Measurements from ENCODE around the gene NPC1.

Gene NPC1

GRCh38 chr18:23524213-23524707, 62.0 kb downstream of the NPC1 start:
- Histone ChIP-seq H3K36me3 (replicated peaks in 1 of 2; ENCODE audit: control insufficient read depth in 2 of 2, insufficient read depth in 2 of 2, low read length in 2 of 2) (peaks cover 44 to 93% of the 10 kb centered on the region in 2 donors), H4K91ac (ENCODE audit: low read depth, low read length, poor library complexity) (no peak overlapping the region), H3K9ac (ENCODE audit: low read depth, low read length, poor library complexity) (no peak overlapping the region), H3K27me3 (ENCODE audit: control insufficient read depth in 3 of 3, insufficient read depth in 3 of 3, low read depth in 1 of 3, low read length in 3 of 3) (peaks cover 0 to 2% (median 0%) of the 10 kb centered on the region in 3 experiments), H2BK12ac (ENCODE audit: low read length) (no peak overlapping the region), H3K79me1 (ENCODE audit: low read depth, low read length) (peaks cover 1% of the 10 kb centered on the region), H3K9me3 (replicated peaks in 1 of 2; ENCODE audit: control insufficient read depth in 2 of 2, insufficient read depth in 1 of 2, low read depth in 1 of 2, low read length in 2 of 2) (no peaks in the 10 kb centered on the region), H3K14ac (ENCODE audit: low read length) (no peak overlapping the region), H2AFZ (ENCODE audit: low read length) (no peak overlapping the region), H3K4ac (ENCODE audit: low read length) (no peak overlapping the region), H3K4me2 (ENCODE audit: insufficient read depth, low read length, poor library complexity, severe bottlenecking) (no peak overlapping the region), H4K8ac (ENCODE audit: low read depth, low read length) (peak overlapping the region; percentile 74), H2AK5ac (ENCODE audit: low read depth, low read length) (no peak overlapping the region), H2BK15ac (ENCODE audit: low read length) (no peak overlapping the region), H2BK120ac (ENCODE audit: low read depth, low read length) (no peak overlapping the region), H3K4me3 (ENCODE audit: low read length in 2 of 2) (no peak overlapping the region), H3K4me1 (ENCODE audit: control insufficient read depth in 2 of 2, insufficient read depth in 1 of 2, low read depth in 1 of 2, low read length in 2 of 2) (peaks cover 0 to 7% of the 10 kb centered on the region in 2 donors), H2BK5ac (ENCODE audit: low read length) (no peak overlapping the region), H3K27ac (replicated peaks; ENCODE audit: low read length) (peak overlapping the region; percentile 20), H3K23ac (ENCODE audit: low read depth, low read length, poor library complexity) (peak overlapping the region; percentile 39), H3K18ac (ENCODE audit: low read length) (peak overlapping the region; percentile 36)
- no peak for DNase-seq (ENCODE audit: low spot score)
- WGBS, 2 donors (ENCODE audit: extremely low coverage in 2 of 2, insufficient read length in 2 of 2, insufficient replicate concordance in 1 of 2): no CpG with 5 or more reads among the region's 14 CpGs

DNA sequence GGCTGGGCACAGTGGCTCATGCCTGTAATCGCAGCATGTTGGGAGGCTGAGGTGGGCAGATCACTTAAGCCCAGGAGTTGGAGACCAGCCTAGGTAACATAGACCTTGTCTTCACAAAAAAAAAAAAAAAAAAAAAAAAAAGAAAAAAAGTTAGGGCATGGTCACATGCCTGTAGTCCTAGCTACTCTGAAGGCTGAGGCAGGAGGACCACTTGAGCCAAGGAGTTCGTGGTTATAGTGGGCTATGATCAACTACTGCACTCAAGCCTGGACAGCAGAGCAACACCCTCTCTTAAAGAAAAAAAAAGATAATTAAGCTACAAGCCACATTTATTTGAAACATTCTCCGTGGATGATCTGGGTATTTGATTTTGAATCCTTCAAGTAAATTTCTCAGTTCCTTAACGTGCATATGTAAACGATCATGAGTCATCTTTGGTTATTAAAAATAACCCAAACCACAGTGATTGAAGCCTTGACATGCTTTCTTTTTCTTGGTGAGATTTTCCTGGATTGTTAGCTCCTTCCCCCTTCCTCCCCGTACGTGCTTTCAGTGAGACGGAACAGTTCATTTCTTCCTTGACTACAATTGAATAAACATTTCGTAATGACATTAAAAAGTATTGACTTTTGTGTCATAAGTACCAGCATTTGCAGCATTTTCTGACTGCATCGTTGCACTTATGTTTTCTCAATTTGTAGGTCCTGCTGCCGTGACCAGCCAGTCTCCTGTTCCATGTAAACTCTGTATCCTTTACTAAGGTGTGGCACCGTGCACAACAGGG, 62.7 kb downstream of the NPC1 start:
- Histone ChIP-seq H3K4me2 (ENCODE audit: insufficient read depth, low read length, poor library complexity, severe bottlenecking) (no peak overlapping the region), H2AFZ (ENCODE audit: low read length) (no peak overlapping the region), H4K8ac (ENCODE audit: low read depth, low read length) (peak overlapping the region; percentile 74), H2BK5ac (ENCODE audit: low read length) (no peak overlapping the region), H2AK5ac (ENCODE audit: low read depth, low read length) (no peak overlapping the region), H3K23ac (ENCODE audit: low read depth, low read length, poor library complexity) (peak overlapping the region; percentile 39), H2BK15ac (ENCODE audit: low read length) (no peak overlapping the region), H3K4me1 (ENCODE audit: control insufficient read depth in 2 of 2, insufficient read depth in 1 of 2, low read depth in 1 of 2, low read length in 2 of 2) (peaks cover 0 to 7% of the 10 kb centered on the region in 2 donors), H3K36me3 (replicated peaks in 1 of 2; ENCODE audit: control insufficient read depth in 2 of 2, insufficient read depth in 2 of 2, low read length in 2 of 2) (peaks cover 44 to 93% of the 10 kb centered on the region in 2 donors), H3K4ac (ENCODE audit: low read length) (no peak overlapping the region), H3K18ac (ENCODE audit: low read length) (peak overlapping the region; percentile 36), H2BK120ac (ENCODE audit: low read depth, low read length) (no peak overlapping the region), H3K9me3 (replicated peaks in 1 of 2; ENCODE audit: control insufficient read depth in 2 of 2, insufficient read depth in 1 of 2, low read depth in 1 of 2, low read length in 2 of 2) (no peaks in the 10 kb centered on the region), H3K27me3 (ENCODE audit: control insufficient read depth in 3 of 3, insufficient read depth in 3 of 3, low read depth in 1 of 3, low read length in 3 of 3) (peaks cover 0 to 2% (median 0%) of the 10 kb centered on the region in 3 experiments), H3K27ac (replicated peaks; ENCODE audit: low read length) (peak overlapping the region; percentile 20), H3K14ac (ENCODE audit: low read length) (no peak overlapping the region), H3K4me3 (ENCODE audit: low read length in 2 of 2) (no peak overlapping the region), H4K91ac (ENCODE audit: low read depth, low read length, poor library complexity) (no peak overlapping the region), H3K9ac (ENCODE audit: low read depth, low read length, poor library complexity) (no peak overlapping the region), H2BK12ac (ENCODE audit: low read length) (no peak overlapping the region), H3K79me1 (ENCODE audit: low read depth, low read length) (peaks cover 1% of the 10 kb centered on the region)
- no peak for DNase-seq (ENCODE audit: low spot score)
- no CpG with 5 or more reads among the region's 12 CpGs for WGBS, 2 donors (ENCODE audit: extremely low coverage in 2 of 2, insufficient read length in 2 of 2, insufficient replicate concordance in 1 of 2)

GRCh38 chr18:23521907-23522306, 64.4 kb downstream of the NPC1 start:
- H3K4me2 ChIP-seq (ENCODE audit: insufficient read depth, low read length, poor library complexity, severe bottlenecking): no peak overlapping the region
- peaks cover 0 to 2% (median 0%) of the 10 kb centered on the region in 3 experiments for H3K27me3 ChIP-seq (ENCODE audit: control insufficient read depth in 3 of 3, insufficient read depth in 3 of 3, low read depth in 1 of 3, low read length in 3 of 3)
- H3K27ac ChIP-seq (replicated peaks; ENCODE audit: low read length): no peak overlapping the region
- H3K4me1 ChIP-seq (ENCODE audit: control insufficient read depth in 2 of 2, insufficient read depth in 1 of 2, low read depth in 1 of 2, low read length in 2 of 2): peaks cover 0 to 7% of the 10 kb centered on the region in 2 donors
- H3K14ac ChIP-seq (ENCODE audit: low read length): no peak overlapping the region
- H2BK5ac ChIP-seq (ENCODE audit: low read length): no peak overlapping the region
- H3K9me3 ChIP-seq (replicated peaks in 1 of 2; ENCODE audit: control insufficient read depth in 2 of 2, insufficient read depth in 1 of 2, low read depth in 1 of 2, low read length in 2 of 2): no peaks in the 10 kb centered on the region
- peaks cover 42 to 92% of the 10 kb centered on the region in 2 donors for H3K36me3 ChIP-seq (replicated peaks in 1 of 2; ENCODE audit: control insufficient read depth in 2 of 2, insufficient read depth in 2 of 2, low read length in 2 of 2)
- H4K91ac ChIP-seq (ENCODE audit: low read depth, low read length, poor library complexity): no peak overlapping the region
- H3K79me1 ChIP-seq (ENCODE audit: low read depth, low read length): peaks cover 1% of the 10 kb centered on the region
- no peak overlapping the region for H3K23ac ChIP-seq (ENCODE audit: low read depth, low read length, poor library complexity)
- H3K18ac ChIP-seq (ENCODE audit: low read length): no peak overlapping the region
- no peak overlapping the region for H2BK120ac ChIP-seq (ENCODE audit: low read depth, low read length)
- DNase-seq (ENCODE audit: low spot score): no peak
- no peak overlapping the region for H2BK12ac ChIP-seq (ENCODE audit: low read length)
- no peak overlapping the region for H3K9ac ChIP-seq (ENCODE audit: low read depth, low read length, poor library complexity)
- H2AK5ac ChIP-seq (ENCODE audit: low read depth, low read length): no peak overlapping the region
- whole genome bisulfite sequencing, 2 donors (ENCODE audit: extremely low coverage in 2 of 2, insufficient read length in 2 of 2, insufficient replicate concordance in 1 of 2): no CpG with 5 or more reads among the region's 7 CpGs
- H2BK15ac ChIP-seq (ENCODE audit: low read length): no peak overlapping the region
- H3K4me3 ChIP-seq (ENCODE audit: low read length in 2 of 2): no peak overlapping the region
- no peak overlapping the region for H3K4ac ChIP-seq (ENCODE audit: low read length)
- no peak overlapping the region for H2AFZ ChIP-seq (ENCODE audit: low read length)
- H4K8ac ChIP-seq (ENCODE audit: low read depth, low read length): no peak overlapping the region

DNA sequence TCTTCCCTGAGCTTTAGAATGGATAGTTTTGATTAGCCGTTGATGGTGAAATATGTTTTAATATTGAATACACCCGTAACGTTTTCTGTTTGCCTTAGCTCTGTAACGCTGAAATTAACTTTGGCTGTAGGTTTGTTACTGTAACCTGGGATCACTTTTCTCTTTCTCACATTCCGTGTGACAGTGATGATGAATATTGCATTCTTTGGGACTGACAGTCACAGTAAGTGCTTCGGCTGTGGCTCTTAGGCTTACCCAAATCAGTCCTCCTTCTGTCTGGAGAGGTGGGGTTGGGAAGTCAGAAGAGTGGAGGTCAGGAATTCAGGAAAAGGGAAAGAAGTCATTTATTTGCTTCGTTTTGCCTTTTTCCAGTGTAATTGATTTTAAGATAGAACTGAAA, 65.0 kb downstream of the NPC1 start:
- H3K36me3 ChIP-seq (replicated peaks in 1 of 2; ENCODE audit: control insufficient read depth in 2 of 2, insufficient read depth in 2 of 2, low read length in 2 of 2): peaks cover 40 to 92% of the 10 kb centered on the region in 2 donors
- H3K27ac ChIP-seq (replicated peaks; ENCODE audit: low read length): no peak overlapping the region
- peaks cover 1% of the 10 kb centered on the region for H3K79me1 ChIP-seq (ENCODE audit: low read depth, low read length)
- no peak overlapping the region for H3K23ac ChIP-seq (ENCODE audit: low read depth, low read length, poor library complexity)
- no peak overlapping the region for H2BK12ac ChIP-seq (ENCODE audit: low read length)
- H2BK120ac ChIP-seq (ENCODE audit: low read depth, low read length): no peak overlapping the region
- H2AK5ac ChIP-seq (ENCODE audit: low read depth, low read length): no peak overlapping the region
- no peak overlapping the region for H2BK15ac ChIP-seq (ENCODE audit: low read length)
- no peak overlapping the region for H3K4ac ChIP-seq (ENCODE audit: low read length)
- H3K27me3 ChIP-seq (ENCODE audit: control insufficient read depth in 3 of 3, insufficient read depth in 3 of 3, low read depth in 1 of 3, low read length in 3 of 3): peaks cover 0 to 2% (median 0%) of the 10 kb centered on the region in 3 experiments
- no peak overlapping the region for H4K8ac ChIP-seq (ENCODE audit: low read depth, low read length)
- peaks cover 0 to 1% of the 10 kb centered on the region in 2 donors for H3K4me1 ChIP-seq (ENCODE audit: control insufficient read depth in 2 of 2, insufficient read depth in 1 of 2, low read depth in 1 of 2, low read length in 2 of 2)
- no peak overlapping the region for H3K14ac ChIP-seq (ENCODE audit: low read length)
- no peak overlapping the region for H3K18ac ChIP-seq (ENCODE audit: low read length)
- no peak for DNase-seq (ENCODE audit: low spot score)
- no peak overlapping the region for H3K4me2 ChIP-seq (ENCODE audit: insufficient read depth, low read length, poor library complexity, severe bottlenecking)
- WGBS, 2 donors (ENCODE audit: extremely low coverage in 2 of 2, insufficient read length in 2 of 2, insufficient replicate concordance in 1 of 2): no CpG with 5 or more reads among the region's 7 CpGs
- no peaks in the 10 kb centered on the region for H3K9me3 ChIP-seq (replicated peaks in 1 of 2; ENCODE audit: control insufficient read depth in 2 of 2, insufficient read depth in 1 of 2, low read depth in 1 of 2, low read length in 2 of 2)
- H3K9ac ChIP-seq (ENCODE audit: low read depth, low read length, poor library complexity): no peak overlapping the region
- H4K91ac ChIP-seq (ENCODE audit: low read depth, low read length, poor library complexity): no peak overlapping the region
- no peak overlapping the region for H3K4me3 ChIP-seq (ENCODE audit: low read length in 2 of 2)
- H2AFZ ChIP-seq (ENCODE audit: low read length): no peak overlapping the region
- H2BK5ac ChIP-seq (ENCODE audit: low read length): no peak overlapping the region

All from neuronal stem cell (in vitro differentiated cells).